Adrenal gland (tissue), 12 donors: ENCODE data around the gene PHGDH. TPM values are rescaled to one million over a fixed set of nuclear protein-coding genes. Genes with fewer than 3 reads are reported as not detected.

Experiments used
- DNase-seq, 7 donors: peaks; one replicate each; pipeline ENCODE4 v3.0.0-alpha.2; 2019 to 2020
- H3K27ac ChIP-seq, 5 donors: fragments of 200-600 bp; sonication (generic) in 4 of 5; 1 replicate in 3 of 5; 2 replicates in 2 of 5; pipeline versions ENCODE4 v1.5.1 to v1.8.0; 2016 to 2020; ENCODE audit warnings: mild to moderate bottlenecking in 1 of 5
- H3K27me3 ChIP-seq: fragments of 200-600 bp; 2 replicates; pipeline ENCODE4 v1.8.0; 2021
- H3K36me3 ChIP-seq, 2 donors: fragments of 200-600 bp; replicated peaks in 1 of 2; 1 replicate in 1 of 2; 2 replicates in 1 of 2; pipeline versions ENCODE4 v1.5.1 to v1.8.0; 2018 to 2022
- H3K4me1 ChIP-seq, 2 donors: fragments of 200-600 bp; replicated peaks in 1 of 2; 1 replicate in 1 of 2; 2 replicates in 1 of 2; pipeline versions ENCODE4 v1.5.1 to v1.8.0; 2018 to 2021
- H3K4me3 ChIP-seq, 4 donors: fragments of 200-600 bp; sonication (generic) in 3 of 4; one replicate each; pipeline ENCODE4 v1.5.1; 2016 to 2018
- H3K9me3 ChIP-seq, 3 donors: fragments of 200-600 bp; sonication (generic) in 1 of 3; replicated peaks in 1 of 3; 1 replicate in 2 of 3; 2 replicates in 1 of 3; pipeline versions ENCODE4 v1.5.1 to v1.8.0; 2016 to 2021
- CTCF ChIP-seq, 6 experiments: fragments of 450-650 bp in 4 of 6; fragments of 200-600 bp in 2 of 6; sonication (generic) in 1 of 6; IDR thresholded peaks; 1 replicate in 5 of 6; 2 replicates in 1 of 6; pipeline versions ENCODE4 v1.5.1 to v1.8.0; 2016 to 2021; ENCODE audit warnings: antibody characterized with exemption in 6 of 6, mild to moderate bottlenecking in 2 of 6, moderate library complexity in 1 of 6
- POLR2A ChIP-seq, 2 donors: fragments of 450-650 bp; IDR thresholded peaks; one replicate each; pipeline ENCODE4 v1.6.1; 2017; ENCODE audit warnings: antibody characterized with exemption in 2 of 2, mild to moderate bottlenecking in 2 of 2, moderate library complexity in 1 of 2
- whole genome bisulfite sequencing, 4 donors: extraction: QIAGEN DNeasy Blood & Tissue Kit in 2 of 4; methylation state at CpG; one replicate each; pipeline versions ENCODE4 v1.1.5 to v1.1.7; 2013 to 2017; 5-methylcytosine and 5-hydroxymethylcytosine counted together
- intact Hi-C, 2 donors: fragments of 100-400 bp; cut with DNase I; formaldehyde crosslinking; loops; one replicate each; pipeline versions ENCODE4 v1.14.1 to v1.15.0; 2022 to 2023
- polyA plus RNA-seq, 3 donors: library from polyadenylated mRNA; stranded (reverse); fragments of 200-250 nt in 2 of 3; fragments of 350-450 nt in 1 of 3; fragmentation: Illumina TruSeq in 1 of 3; extraction: RNeasy Lipid Tissue Mini Kit (QIAGEN cat#74804) in 1 of 3; gene quantifications; one replicate each; pipeline ENCODE4 v1.2.3, GENCODE V29; 2013 to 2014
- total RNA-seq, 9 donors: library from RNA; depleted of rRNA in 4 of 9; stranded (reverse); fragments of >200 nt in 4 of 9; fragments of 120-200 nt in 1 of 9; fragmentation: NEBNext Ultra II Directional in 1 of 9; extraction: Animal tissue kit (Norgen Biotek cat#: 25700) in 1 of 9; gene quantifications; one replicate each; pipeline versions ENCODE4 v1.1.0 to v1.2.4, GENCODE V29; 2013 to 2023
- donor health status: healthy with polysubstance abuse.
- donor health status: Bipolar disorder and iron deficiency.
- donor health status: DM: yes; HTN: yes; CAD: no.
- donor health status: DM: no; HTN: no; CAD: no.
- donor health status: DM: no; HTN: no; CAD: no.
- donor health status: DM: yes; HTN: yes; CAD: no.

PHGDH gene
- total and polyA plus RNA-seq, 12 donors = 1.8 to 27.7 (median 3.6) TPM

- peaks cover 0 to 4% of the 10 kb centered on the region in 2 donors for H3K4me1 ChIP-seq
- H3K27me3 ChIP-seq = no peaks in the 10 kb centered on the region
- no peaks in the 10 kb centered on the region for H3K9me3 ChIP-seq
- no peak for TF ChIP-seq POLR2A (IDR thresholded peaks at IDR 0.05)
- TF ChIP-seq CTCF (IDR thresholded peaks at IDR 0.05) = no peak
- DNase-seq = no peak
- no peak overlapping the region for H3K4me3 ChIP-seq
- H3K36me3 ChIP-seq = no peaks in the 10 kb centered on the region
- WGBS, 4 donors = 85 to 94% (median 87%) methylated on average over 7 of the region's 7 CpGs
- intact Hi-C loops = no loop called here
- no peak overlapping the region for H3K27ac ChIP-seq
Observed at GRCh38 chr1:119742202-119742601, 30.5 kb downstream of the PHGDH start.

DNA sequence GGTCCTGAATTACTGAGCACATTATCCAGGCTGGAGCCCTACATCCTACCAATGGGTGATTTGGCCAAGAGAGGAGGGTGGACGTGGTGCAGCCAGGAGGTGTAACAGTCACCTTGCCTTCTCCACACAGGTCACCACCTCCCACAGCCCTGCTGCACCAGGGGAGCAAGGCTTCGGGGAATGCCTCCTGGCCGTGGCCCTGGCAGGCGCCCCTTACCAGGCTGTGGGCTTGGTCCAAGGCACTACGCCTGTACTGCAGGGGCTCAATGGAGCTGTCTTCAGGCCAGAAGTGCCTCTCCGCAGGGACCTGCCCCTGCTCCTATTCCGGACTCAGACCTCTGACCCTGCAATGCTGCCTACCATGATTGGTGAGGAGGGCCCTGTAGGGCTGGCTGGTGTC, 30.9 kb downstream of the PHGDH start:
- peaks cover 0 to 4% of the 10 kb centered on the region in 2 donors for H3K4me1 ChIP-seq
- H3K27ac ChIP-seq = no peak overlapping the region
- no peaks in the 10 kb centered on the region for H3K36me3 ChIP-seq
- H3K27me3 ChIP-seq = no peaks in the 10 kb centered on the region
- DNase-seq = no peak
- intact Hi-C loops = no loop called here
- H3K4me3 ChIP-seq = no peak overlapping the region
- 77 to 100% (median 86%) methylated on average over 1 to 7 of the region's 7 CpGs for WGBS, 4 donors
- TF ChIP-seq CTCF (IDR thresholded peaks at IDR 0.05) = no peak
- no peak for TF ChIP-seq POLR2A (IDR thresholded peaks at IDR 0.05)
- no peaks in the 10 kb centered on the region for H3K9me3 ChIP-seq

GRCh38 chr1:119743308-119743707, 31.6 kb downstream of the PHGDH start:
- no peak overlapping the region for H3K27ac ChIP-seq
- no peaks in the 10 kb centered on the region for H3K36me3 ChIP-seq
- TF ChIP-seq CTCF (IDR thresholded peaks at IDR 0.05) = no peak
- TF ChIP-seq POLR2A (IDR thresholded peaks at IDR 0.05) = no peak
- H3K9me3 ChIP-seq = no peaks in the 10 kb centered on the region
- 55 to 83% (median 65%) methylated on average over 1 to 3 of the region's 3 CpGs; no CpG with 5 or more reads in 1 of the 4 donors for WGBS, 4 donors
- no peak for DNase-seq
- H3K4me3 ChIP-seq = no peak overlapping the region
- intact Hi-C loops = no loop called here
- H3K27me3 ChIP-seq = no peaks in the 10 kb centered on the region
- peaks cover 0 to 4% of the 10 kb centered on the region in 2 donors for H3K4me1 ChIP-seq

- DNase-seq = peak; percentile 38 to 75 (median 66)
- no peaks in the 10 kb centered on the region for H3K9me3 ChIP-seq
- peaks cover 0 to 4% of the 10 kb centered on the region in 2 donors for H3K4me1 ChIP-seq
- 27 to 30% (median 28%) methylated on average over 16 to 17 of the region's 17 CpGs for WGBS, 4 donors
- no peak overlapping the region for H3K27ac ChIP-seq
- H3K36me3 ChIP-seq = no peaks in the 10 kb centered on the region
- TF ChIP-seq POLR2A (IDR thresholded peaks at IDR 0.05) = no peak
- TF ChIP-seq CTCF (IDR thresholded peaks at IDR 0.05) = peak; percentile 59 to 80 (median 70)
- intact Hi-C loops = no loop called here
- H3K27me3 ChIP-seq = no peaks in the 10 kb centered on the region
- no peak overlapping the region for H3K4me3 ChIP-seq
Observed at GRCh38 chr1:119743776-119744597, 32.3 kb downstream of the PHGDH start.
